ENCODE data around the gene TUBGCP2.

DNA sequence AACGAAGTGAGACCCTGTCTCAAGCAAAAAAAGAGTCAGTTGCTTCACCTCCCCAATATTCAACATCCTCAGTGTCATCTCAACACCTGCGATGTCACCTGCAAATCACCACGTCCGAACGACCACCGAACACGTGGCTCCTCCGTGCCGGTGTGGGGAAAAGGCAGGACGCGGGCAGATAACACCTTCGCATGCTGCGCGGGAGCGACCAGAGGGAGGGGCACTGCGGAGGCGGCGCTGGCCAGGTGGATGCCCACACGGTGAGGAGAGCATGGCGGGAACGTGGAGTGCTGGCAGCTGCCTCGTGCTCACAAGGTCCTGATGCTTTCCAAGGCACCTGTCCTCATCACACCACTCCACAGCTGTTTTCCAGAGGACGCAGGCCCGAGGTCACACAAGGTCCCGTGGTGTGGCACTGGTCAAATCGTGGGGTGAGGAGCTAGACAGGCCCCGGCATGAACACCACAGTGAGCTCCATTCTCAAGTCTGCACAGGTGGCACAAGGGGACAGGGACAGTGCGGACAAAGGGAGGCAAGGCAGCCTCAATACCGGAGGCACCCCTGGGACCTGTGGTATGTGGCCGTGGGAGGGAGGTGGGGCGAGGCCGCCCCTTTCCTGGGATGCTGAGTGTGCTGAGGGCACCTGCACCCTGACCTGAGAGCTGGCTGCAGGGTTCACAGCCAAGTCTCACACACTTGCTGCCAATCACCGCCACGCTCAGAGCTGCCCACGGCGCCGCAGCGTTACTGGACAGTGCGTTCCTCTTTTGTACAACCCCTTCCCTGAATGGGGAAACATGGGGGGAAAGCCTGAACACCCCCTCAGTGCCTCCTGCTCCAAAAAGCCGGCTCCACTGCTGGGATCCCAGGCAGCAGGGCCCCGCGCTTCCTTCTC is 13.0 kb downstream of the TUBGCP2 start:
- TF ChIP-seq BHLHE40 (IDR thresholded peaks at IDR 0.05; ENCODE audit: borderline replicate concordance): no peak
- no peak for TF ChIP-seq NFRKB (IDR thresholded peaks at IDR 0.05)
- no peak for TF ChIP-seq L3MBTL2 (conservative IDR thresholded peaks at IDR 0.05)
- TF ChIP-seq, protein P1, sequence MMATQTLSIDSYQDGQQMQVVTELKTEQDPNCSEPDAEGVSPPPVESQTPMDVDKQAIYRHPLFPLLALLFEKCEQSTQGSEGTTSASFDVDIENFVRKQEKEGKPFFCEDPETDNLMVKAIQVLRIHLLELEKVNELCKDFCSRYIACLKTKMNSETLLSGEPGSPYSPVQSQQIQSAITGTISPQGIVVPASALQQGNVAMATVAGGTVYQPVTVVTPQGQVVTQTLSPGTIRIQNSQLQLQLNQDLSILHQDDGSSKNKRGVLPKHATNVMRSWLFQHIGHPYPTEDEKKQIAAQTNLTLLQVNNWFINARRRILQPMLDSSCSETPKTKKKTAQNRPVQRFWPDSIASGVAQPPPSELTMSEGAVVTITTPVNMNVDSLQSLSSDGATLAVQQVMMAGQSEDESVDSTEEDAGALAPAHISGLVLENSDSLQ (IDR thresholded peaks at IDR 0.05): no peak
- TF ChIP-seq FOXM1 (IDR thresholded peaks at IDR 0.05; ENCODE audit: borderline replicate concordance): no peak
- TF ChIP-seq FOXK2 (IDR thresholded peaks at IDR 0.05): no peak
- no peak for TF ChIP-seq FOXA1 (IDR thresholded peaks at IDR 0.05)
- TF ChIP-seq LEF1 (IDR thresholded peaks at IDR 0.05; ENCODE audit: borderline replicate concordance): no peak
- no peak for TF ChIP-seq CTBP1 (IDR thresholded peaks at IDR 0.05; ENCODE audit: borderline replicate concordance)
- no peak for TF ChIP-seq SP1 (IDR thresholded peaks at IDR 0.05)
- TF ChIP-seq ELF4 (IDR thresholded peaks at IDR 0.05): no peak
